Neural progenitor cell (in vitro differentiated cells): ENCODE data around the gene ACTL7A. TPM values are rescaled to one million over a fixed set of nuclear protein-coding genes. Genes with fewer than 3 reads are reported as not detected.

ENCODE experiments used
- DNase-seq: peaks from one replicate; pipeline ENCODE4 v3.0.0-alpha.2; 2016; ENCODE audit warnings: low spot score
- H2AFZ ChIP-seq: fragments of 200-600 bp; sonication (generic); replicated peaks from 2 replicates; pipeline ENCODE4 v1.6.1; 2016; ENCODE audit warnings: antibody characterized with exemption
- H3F3A ChIP-seq: fragments of 200-600 bp; sonication (generic); 2 replicates; pipeline ENCODE4 v1.6.1; 2016; ENCODE audit warnings: antibody characterized with exemption, low read depth
- H3K27ac ChIP-seq: fragments of 200-600 bp; sonication (generic); 2 replicates; pipeline ENCODE4 v1.5.1; 2016; ENCODE audit warnings: mild to moderate bottlenecking
- H3K27me3 ChIP-seq: fragments of 200-600 bp; sonication (generic); 2 replicates; pipeline ENCODE4 v1.6.1; 2016; ENCODE audit warnings: mild to moderate bottlenecking, moderate library complexity
- H3K36me3 ChIP-seq: fragments of 200-600 bp; sonication (generic); 2 replicates; pipeline ENCODE4 v1.5.1; 2016
- H3K4me1 ChIP-seq: fragments of 200-600 bp; sonication (generic); 2 replicates; pipeline ENCODE4 v1.6.1; 2016; ENCODE audit warnings: mixed run types
- H3K4me2 ChIP-seq: fragments of 200-600 bp; sonication (generic); 2 replicates; pipeline ENCODE4 v1.6.1; 2016
- H3K4me3 ChIP-seq: fragments of 200-600 bp; sonication (generic); 2 replicates; pipeline ENCODE4 v1.5.1; 2016
- H3K79me2 ChIP-seq: fragments of 200-600 bp; sonication (generic); 2 replicates; pipeline ENCODE4 v1.6.1; 2016; ENCODE audit warnings: low read depth
- H3K9ac ChIP-seq: fragments of 200-600 bp; sonication (generic); 2 replicates; pipeline ENCODE4 v1.6.1; 2016
- H3K9me3 ChIP-seq: fragments of 200-600 bp; sonication (generic); 2 replicates; pipeline ENCODE4 v1.5.1; 2016; ENCODE audit warnings: low read depth
- H4K20me1 ChIP-seq: fragments of 200-600 bp; sonication (generic); 2 replicates; pipeline ENCODE4 v1.6.1; 2016; ENCODE audit warnings: low read depth
- H3K27ac Mint-ChIP-seq: 3 replicates; pipeline ENCODE4 v1.8.0; 2021; ENCODE audit warnings: mixed read lengths
- H3K27me3 Mint-ChIP-seq: 2 replicates; pipeline ENCODE4 v1.8.0; 2022; ENCODE audit warnings: low read depth, mild to moderate bottlenecking, inconsistent platforms, moderate library complexity, mixed read lengths; ENCODE audit not compliant: insufficient read depth
- H3K36me3 Mint-ChIP-seq: 3 replicates; pipeline ENCODE4 v1.8.0; 2021; ENCODE audit warnings: mixed read lengths
- H3K4me1 Mint-ChIP-seq: 3 replicates; pipeline ENCODE4 v1.8.0; 2021; ENCODE audit warnings: mixed read lengths
- H3K4me3 Mint-ChIP-seq: 3 replicates; pipeline ENCODE4 v1.8.0; 2021; ENCODE audit warnings: mild to moderate bottlenecking, moderate library complexity, mixed read lengths
- H3K9me3 Mint-ChIP-seq: 3 replicates; pipeline ENCODE4 v1.8.0; 2020; ENCODE audit warnings: mixed read lengths
- EZH2 ChIP-seq: fragments of 200-600 bp; sonication (generic); IDR thresholded peaks from 2 replicates; pipeline ENCODE4 v1.6.1; 2017; ENCODE audit warnings: antibody characterized with exemption, mild to moderate bottlenecking, moderate library complexity
- EZH2phosphoT487 ChIP-seq: fragments of 200-600 bp; sonication (generic); IDR thresholded peaks from 2 replicates; pipeline ENCODE4 v1.6.1; 2017; ENCODE audit warnings: antibody characterized with exemption
- small RNA-seq: library from RNA; depleted of rRNA; stranded (forward); fragments of <200 nt; gene quantifications from one replicate; pipeline ENCODE3, GENCODE V24; 2015
- total RNA-seq: library from RNA; depleted of rRNA; stranded (reverse); fragments of >200 nt; gene quantifications from 2 replicates; pipeline ENCODE4 v1.2.3, GENCODE V29; 2015; ENCODE audit warnings: low replicate concordance
- TF ChIP-seq, protein P1 (sequence below): fragments of 200-600 bp; sonication (generic); IDR thresholded peaks from 2 replicates; pipeline ENCODE4 v1.5.1; 2017; ENCODE audit warnings: antibody characterized with exemption, mild to moderate bottlenecking

The ACTL7A gene
- total RNA-seq, 1 donor from 2014 or later = not detected

DNA sequence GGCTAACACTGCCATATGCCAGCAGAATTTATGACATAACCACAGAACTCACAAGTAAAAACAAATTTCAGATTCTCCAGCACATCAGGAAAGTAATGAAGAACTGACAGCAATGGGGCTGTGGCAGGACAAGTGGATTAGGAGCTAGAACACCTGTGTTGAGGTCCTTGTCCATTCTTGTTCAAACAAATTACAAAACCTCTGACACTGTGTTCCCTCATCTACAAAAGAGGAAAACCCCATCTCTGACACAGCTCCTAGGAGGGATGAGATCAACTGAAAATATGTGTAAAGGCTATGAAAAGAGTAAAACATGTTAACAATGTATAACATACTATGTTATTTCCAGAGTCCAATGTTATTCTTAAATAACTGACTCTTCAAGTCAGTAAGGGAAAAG is 48.3 kb downstream of the ACTL7A start:
- Histone ChIP-seq H3K27ac (no peak overlapping the region), H3K27me3 (no peaks in the 10 kb centered on the region), H3K9ac (no peak overlapping the region), H3K4me2 (no peak overlapping the region), H3K4me1 (no peaks in the 10 kb centered on the region), H3K9me3 (no peaks in the 10 kb centered on the region), H4K20me1 (no peaks in the 10 kb centered on the region), H3K79me2 (no peaks in the 10 kb centered on the region), H3K4me3 (no peak overlapping the region), H3K36me3 (peaks cover 11% of the 10 kb centered on the region), H2AFZ (no peak overlapping the region), H3F3A (no peaks in the 10 kb centered on the region)
- Mint-ChIP-seq H3K27me3 (peaks cover 2% of the 10 kb centered on the region), H3K36me3 (peaks cover 28% of the 10 kb centered on the region), H3K4me3 (no peak overlapping the region), H3K27ac (no peak overlapping the region), H3K9me3 (no peaks in the 10 kb centered on the region), H3K4me1 (no peaks in the 10 kb centered on the region)
- DNase-seq = no peak
- TF ChIP-seq, protein P1, sequence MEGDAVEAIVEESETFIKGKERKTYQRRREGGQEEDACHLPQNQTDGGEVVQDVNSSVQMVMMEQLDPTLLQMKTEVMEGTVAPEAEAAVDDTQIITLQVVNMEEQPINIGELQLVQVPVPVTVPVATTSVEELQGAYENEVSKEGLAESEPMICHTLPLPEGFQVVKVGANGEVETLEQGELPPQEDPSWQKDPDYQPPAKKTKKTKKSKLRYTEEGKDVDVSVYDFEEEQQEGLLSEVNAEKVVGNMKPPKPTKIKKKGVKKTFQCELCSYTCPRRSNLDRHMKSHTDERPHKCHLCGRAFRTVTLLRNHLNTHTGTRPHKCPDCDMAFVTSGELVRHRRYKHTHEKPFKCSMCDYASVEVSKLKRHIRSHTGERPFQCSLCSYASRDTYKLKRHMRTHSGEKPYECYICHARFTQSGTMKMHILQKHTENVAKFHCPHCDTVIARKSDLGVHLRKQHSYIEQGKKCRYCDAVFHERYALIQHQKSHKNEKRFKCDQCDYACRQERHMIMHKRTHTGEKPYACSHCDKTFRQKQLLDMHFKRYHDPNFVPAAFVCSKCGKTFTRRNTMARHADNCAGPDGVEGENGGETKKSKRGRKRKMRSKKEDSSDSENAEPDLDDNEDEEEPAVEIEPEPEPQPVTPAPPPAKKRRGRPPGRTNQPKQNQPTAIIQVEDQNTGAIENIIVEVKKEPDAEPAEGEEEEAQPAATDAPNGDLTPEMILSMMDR = no peak
- no peak for TF ChIP-seq EZH2phosphoT487
- no peak for TF ChIP-seq EZH2

DNA sequence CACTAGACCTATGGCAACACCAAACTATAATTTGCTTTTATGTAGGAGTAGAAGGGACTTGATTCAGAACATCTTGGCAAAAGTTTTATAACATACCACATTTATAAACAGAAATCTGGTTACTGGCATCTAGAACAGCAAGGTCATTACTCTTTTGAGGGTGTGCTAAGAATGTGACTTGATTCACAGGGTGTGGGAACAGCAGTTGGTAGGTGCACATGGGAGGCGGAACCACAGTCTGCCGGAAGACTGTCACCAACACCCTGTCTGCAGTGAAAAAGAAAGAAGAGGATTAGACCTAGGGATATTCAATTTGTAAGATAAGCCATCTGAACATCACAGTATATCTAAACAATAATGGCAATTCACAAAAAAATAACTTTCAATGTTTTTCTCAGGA is 48.8 kb downstream of the ACTL7A start:
- H3K36me3 Mint-ChIP-seq = peaks cover 31% of the 10 kb centered on the region
- H3K27ac Mint-ChIP-seq = no peak overlapping the region
- Histone ChIP-seq H3K36me3 (peaks cover 11% of the 10 kb centered on the region), H3K4me3 (no peak overlapping the region), H3K79me2 (no peaks in the 10 kb centered on the region), H4K20me1 (no peaks in the 10 kb centered on the region), H3K9me3 (no peaks in the 10 kb centered on the region), H3K4me1 (no peaks in the 10 kb centered on the region), H3K9ac (no peak overlapping the region), H3K27ac (no peak overlapping the region), H3F3A (no peaks in the 10 kb centered on the region), H3K4me2 (no peak overlapping the region), H3K27me3 (no peaks in the 10 kb centered on the region), H2AFZ (no peak overlapping the region)
- peaks cover 2% of the 10 kb centered on the region for H3K27me3 Mint-ChIP-seq
- H3K4me1 Mint-ChIP-seq = no peaks in the 10 kb centered on the region
- no peak overlapping the region for H3K4me3 Mint-ChIP-seq
- no peaks in the 10 kb centered on the region for H3K9me3 Mint-ChIP-seq
- DNase-seq = no peak
- TF ChIP-seq EZH2 (no peak), EZH2phosphoT487 (no peak)
- TF ChIP-seq, protein P1 = no peak

DNA sequence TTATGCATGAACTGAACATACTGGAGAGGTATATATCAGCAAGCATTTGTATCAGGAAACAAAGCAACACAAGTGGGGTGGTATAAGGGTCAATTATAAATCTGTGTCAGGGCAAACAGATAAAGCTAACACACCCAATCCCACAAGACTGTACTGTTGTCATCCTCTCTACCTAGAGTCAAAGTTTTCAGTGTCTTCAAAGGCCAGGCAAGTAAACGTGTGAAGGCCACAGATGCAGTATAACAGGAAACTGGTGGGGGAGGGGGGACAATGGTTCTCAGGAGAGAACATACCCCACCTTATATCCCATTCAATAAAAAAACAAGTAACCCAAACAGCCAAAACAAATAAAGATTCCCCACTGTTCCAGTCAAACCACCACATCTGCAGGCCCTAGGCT is 49.8 kb downstream of the ACTL7A start:
- H3K27ac ChIP-seq = no peak overlapping the region
- TF ChIP-seq, protein P1 = no peak
- TF ChIP-seq EZH2 (no peak), EZH2phosphoT487 (no peak)
- Mint-ChIP-seq H3K4me3 (no peak overlapping the region), H3K27ac (no peak overlapping the region), H3K27me3 (peaks cover 2% of the 10 kb centered on the region), H3K4me1 (no peaks in the 10 kb centered on the region), H3K36me3 (peaks cover 33% of the 10 kb centered on the region), H3K9me3 (no peaks in the 10 kb centered on the region)
- DNase-seq = no peak
- H3K36me3 ChIP-seq = peaks cover 11% of the 10 kb centered on the region
- no peaks in the 10 kb centered on the region for H3K9me3 ChIP-seq
- H2AFZ ChIP-seq = no peak overlapping the region
- no peak overlapping the region for H3K4me2 ChIP-seq
- H3K9ac ChIP-seq = no peak overlapping the region
- H4K20me1 ChIP-seq = no peaks in the 10 kb centered on the region
- H3K4me3 ChIP-seq = no peak overlapping the region
- H3F3A ChIP-seq = no peaks in the 10 kb centered on the region
- H3K27me3 ChIP-seq = no peaks in the 10 kb centered on the region
- no peaks in the 10 kb centered on the region for H3K79me2 ChIP-seq
- H3K4me1 ChIP-seq = no peaks in the 10 kb centered on the region

Small RNA genes lying within 50 kb of the gene (small RNA-seq; reads per million reads assigned to genes)
- gene AL359692.1 = not detected

Other genes starting within 250 kb of the ACTL7A start
- gene ACTL7B, start 6.3 kb upstream of the ACTL7A start, total RNA-seq = not detected in 2 replicates
- gene ELP1, start 71.9 kb downstream of the ACTL7A start, total RNA-seq = 42.8 and 97.2 TPM in 2 replicates
- gene ABITRAM, start 72.1 kb downstream of the ACTL7A start, total RNA-seq = 13.1 and 20.4 TPM in 2 replicates
- gene CTNNAL1, start 151.2 kb downstream of the ACTL7A start, total RNA-seq = 102 and 156 TPM in 2 replicates